PC-9 (cell line): ENCODE data around the gene SDCBP2. TPM values are rescaled to one million over a fixed set of nuclear protein-coding genes. Genes with fewer than 3 reads are reported as not detected.
A peak's percentile ranks its signal among the peaks of the same experiment; 100 is the strongest.

ENCODE experiments used
- BruUV-seq: library from RNA; stranded (reverse); fragments of 400-500 nt; replicated peaks from 2 replicates; lab custom pipeline; 2021; lab: Mats Ljungman, UMichigan
- CTCF ChIA-PET: fragments of 300-600 bp; sonication (Branson Sonifier 250); formaldehyde crosslinking; loops from one replicate; lab custom pipeline; 2022; ENCODE audit warnings: antibody characterized with exemption; lab: Charles Lee
- POLR2A ChIA-PET: fragments of 300-600 bp; sonication (Branson Sonifier 250); formaldehyde crosslinking; loops from one replicate; lab custom pipeline; 2022; ENCODE audit warnings: antibody characterized with exemption; ENCODE audit not compliant: unreplicated experiment; lab: Charles Lee
- DNase-seq, 2 experiments: peaks; one replicate each; pipeline versions ENCODE4 v3.0.0 to v3.0.0-alpha.2; 2015 to 2022; ENCODE audit warnings: mixed read lengths in 1 of 2
- H2AFZ ChIP-seq: fragments of 200-600 bp; sonication (generic); 2 replicates; pipeline ENCODE4 v1.8.1; 2017; ENCODE audit warnings: antibody characterized with exemption
- H3F3A ChIP-seq: fragments of 200-600 bp; sonication (generic); 2 replicates; pipeline ENCODE4 v1.8.1; 2017; ENCODE audit warnings: antibody characterized with exemption, mild to moderate bottlenecking, low read depth; ENCODE audit not compliant: insufficient read depth
- H3K27ac ChIP-seq: fragments of 200-600 bp; sonication (generic); 2 replicates; pipeline ENCODE4 v1.6.1; 2016; ENCODE audit warnings: mixed run types
- H3K27me3 ChIP-seq: fragments of 200-600 bp; sonication (generic); 2 replicates; pipeline ENCODE4 v1.6.1; 2016; ENCODE audit warnings: low read depth, mixed run types; ENCODE audit not compliant: insufficient read depth
- H3K36me3 ChIP-seq: fragments of 200-600 bp; sonication (generic); 2 replicates; pipeline ENCODE4 v1.6.1; 2016; ENCODE audit warnings: low read depth, mixed run types
- H3K4me1 ChIP-seq: fragments of 200-600 bp; sonication (generic); replicated peaks from 2 replicates; pipeline ENCODE4 v1.6.1; 2016; ENCODE audit warnings: mixed run types; ENCODE audit not compliant: insufficient read depth
- H3K4me2 ChIP-seq: fragments of 200-600 bp; sonication (generic); 2 replicates; pipeline ENCODE4 v1.6.1; 2017; ENCODE audit warnings: mixed run types
- H3K4me3 ChIP-seq: fragments of 200-600 bp; sonication (generic); 2 replicates; pipeline ENCODE4 v1.6.1; 2016; ENCODE audit warnings: mixed run types
- H3K79me2 ChIP-seq: fragments of 200-600 bp; sonication (generic); 2 replicates; pipeline ENCODE4 v1.6.1; 2017; ENCODE audit warnings: low read depth, mixed run types
- H3K9me2 ChIP-seq: fragments of 200-600 bp; sonication (generic); 2 replicates; pipeline ENCODE4 v1.8.1; 2017; ENCODE audit warnings: mild to moderate bottlenecking; ENCODE audit not compliant: insufficient read depth
- H3K9me3 ChIP-seq: fragments of 200-600 bp; sonication (generic); 2 replicates; pipeline ENCODE4 v1.8.1; 2016; ENCODE audit warnings: low read depth; ENCODE audit not compliant: insufficient read depth
- H4K20me1 ChIP-seq: fragments of 200-600 bp; sonication (generic); 2 replicates; pipeline ENCODE4 v1.8.1; 2017; ENCODE audit not compliant: insufficient read depth
- CTCF ChIP-seq: fragments of 200-600 bp; sonication (generic); conservative IDR thresholded peaks from 2 replicates; pipeline ENCODE4 v1.6.1; 2017; ENCODE audit warnings: mixed run types, antibody characterized with exemption, mild to moderate bottlenecking, moderate library complexity
- EZH2 ChIP-seq: fragments of 200-600 bp; sonication (generic); IDR thresholded peaks from 2 replicates; pipeline ENCODE4 v1.8.0; 2017; ENCODE audit warnings: antibody characterized with exemption, low read depth
- intact Hi-C: fragments of 100-400 bp; cut with micrococcal nuclease; formaldehyde crosslinking; loops from one replicate; pipeline ENCODE4 v1.10.0; 2022; ENCODE audit not compliant: unreplicated experiment
- total RNA-seq: library from RNA; stranded (reverse); gene quantifications from 2 replicates; pipeline ENCODE4 v1.2.3, GENCODE V29; 2021

Gene SDCBP2
- total RNA-seq, 1 experiment from 2014 or later = 14.8 TPM

GRCh38 chr20:1301031-1301529 is 27.9 kb downstream of the SDCBP2 start:
- Histone ChIP-seq H3K4me3 (no peak overlapping the region), H3K27me3 (no peaks in the 10 kb centered on the region), H3K4me1 (peaks cover 11% of the 10 kb centered on the region), H3K4me2 (peak overlapping the region; percentile 37), H4K20me1 (no peaks in the 10 kb centered on the region), H2AFZ (no peak overlapping the region), H3K27ac (peak overlapping the region; percentile 32; the same call in 1 of the 2 replicates), H3F3A (no peaks in the 10 kb centered on the region), H3K36me3 (no peaks in the 10 kb centered on the region), H3K9me3 (no peaks in the 10 kb centered on the region), H3K79me2 (no peaks in the 10 kb centered on the region), H3K9me2 (no peaks in the 10 kb centered on the region)
- BruUV-seq = no TSS peak
- ChIA-PET POLR2A (interaction anchor here (0.6 to 0.7 kb wide), 3 partner anchors 39 to 456 kb away, joined by 3 to 16 read pairs (median 10); no protein-coding TSS in a partner anchor), CTCF (no interaction called here)
- DNase-seq = peak; percentile 64 to 74
- intact Hi-C loops = no loop called here
- TF ChIP-seq EZH2 (no peak), CTCF (no peak)

GRCh38 chr20:1300083-1300840 is 28.7 kb downstream of the SDCBP2 start:
- no peaks in the 10 kb centered on the region for H3K36me3 ChIP-seq
- no peaks in the 10 kb centered on the region for H3K27me3 ChIP-seq
- POLR2A ChIA-PET = interaction anchor here (0.6 to 0.7 kb wide), 3 partner anchors 38 to 457 kb away, joined by 3 to 16 read pairs (median 10); no protein-coding TSS in a partner anchor
- no peaks in the 10 kb centered on the region for H3F3A ChIP-seq
- CTCF ChIA-PET = no interaction called here
- H3K4me3 ChIP-seq = no peak overlapping the region
- H3K27ac ChIP-seq = peak overlapping the region; percentile 32; the same call in 1 of the 2 replicates
- no peak for TF ChIP-seq CTCF
- no peak for TF ChIP-seq EZH2
- no peaks in the 10 kb centered on the region for H3K9me2 ChIP-seq
- H3K9me3 ChIP-seq = no peaks in the 10 kb centered on the region
- H3K79me2 ChIP-seq = no peaks in the 10 kb centered on the region
- TSS peak; percentile 50 for BruUV-seq
- DNase-seq = no peak
- intact Hi-C loops = no loop called here
- H3K4me2 ChIP-seq = peak overlapping the region; percentile 37
- no peaks in the 10 kb centered on the region for H4K20me1 ChIP-seq
- no peak overlapping the region for H2AFZ ChIP-seq
- H3K4me1 ChIP-seq = peaks cover 11% of the 10 kb centered on the region

GRCh38 chr20:1299522-1299921 is 29.4 kb downstream of the SDCBP2 start:
- H3K27ac ChIP-seq = no peak overlapping the region
- H3K4me1 ChIP-seq = peaks cover 11% of the 10 kb centered on the region
- H3K9me3 ChIP-seq = no peaks in the 10 kb centered on the region
- no peaks in the 10 kb centered on the region for H3K79me2 ChIP-seq
- H3K36me3 ChIP-seq = no peaks in the 10 kb centered on the region
- H4K20me1 ChIP-seq = no peaks in the 10 kb centered on the region
- BruUV-seq = no TSS peak
- CTCF ChIA-PET = no interaction called here
- H3F3A ChIP-seq = no peaks in the 10 kb centered on the region
- no peaks in the 10 kb centered on the region for H3K27me3 ChIP-seq
- POLR2A ChIA-PET = no interaction called here
- no peak overlapping the region for H3K4me2 ChIP-seq
- no peaks in the 10 kb centered on the region for H3K9me2 ChIP-seq
- TF ChIP-seq CTCF = peak; percentile 39; the same call in 1 of the 2 replicates
- no peak for TF ChIP-seq EZH2
- H2AFZ ChIP-seq = no peak overlapping the region
- peak in 1 of 2 experiments; percentile 17 for DNase-seq
- intact Hi-C loops = no loop called here
- no peak overlapping the region for H3K4me3 ChIP-seq
